Activated CD8-positive, alpha-beta T cell treated with anti-CD3 and anti-CD28 coated beads for 36 hours (primary cell): ENCODE data around the gene SYT3. TPM values are rescaled to one million over a fixed set of nuclear protein-coding genes. Genes with fewer than 3 reads are reported as not detected.

Experiments used
- ATAC-seq: fragments of 200-7000 bp; cut with Tn5 transposase; one replicate; pipeline ENCODE4 v1.10.0; 2021; ENCODE audit warnings: mild to moderate bottlenecking, moderate library complexity
- CTCF ChIA-PET: fragments of 350-600 bp; sonication (Branson Sonifier 250); formaldehyde crosslinking; loops from one replicate; lab custom pipeline; 2021; ENCODE audit warnings: antibody characterized with exemption; lab: Charles Lee
- POLR2A ChIA-PET: fragments of 350-600 bp; sonication (Branson Sonifier 250); formaldehyde crosslinking; loops from one replicate; lab custom pipeline; 2021; ENCODE audit warnings: antibody characterized with exemption; lab: Charles Lee
- DNase-seq: peaks from one replicate; pipeline ENCODE4 v3.0.0-alpha.2; 2020
- H3K27ac Mint-ChIP-seq: one replicate; pipeline ENCODE4 v1.8.0; 2021; ENCODE audit warnings: mild to moderate bottlenecking, mixed read lengths
- H3K27me3 Mint-ChIP-seq: one replicate; pipeline ENCODE4 v1.8.0; 2021; ENCODE audit warnings: mixed read lengths
- H3K36me3 Mint-ChIP-seq: one replicate; pipeline ENCODE4 v1.8.0; 2021; ENCODE audit warnings: low read depth, mixed read lengths
- H3K4me1 Mint-ChIP-seq: one replicate; pipeline ENCODE4 v1.8.0; 2021; ENCODE audit warnings: low read depth, mixed read lengths
- H3K4me3 Mint-ChIP-seq: one replicate; pipeline ENCODE4 v1.8.0; 2021; ENCODE audit warnings: mild to moderate bottlenecking, moderate library complexity, mixed read lengths
- H3K9me3 Mint-ChIP-seq: one replicate; pipeline ENCODE4 v1.8.0; 2021; ENCODE audit warnings: mixed read lengths
- CTCF ChIP-seq: fragments of 200-600 bp; IDR thresholded peaks from one replicate; pipeline ENCODE4 v1.8.0; 2022; ENCODE audit warnings: antibody characterized with exemption, mild to moderate bottlenecking
- intact Hi-C: fragments of 100-400 bp; cut with micrococcal nuclease; formaldehyde crosslinking; loops from one replicate; pipeline ENCODE4 v1.10.0; 2022
- total RNA-seq, 2 experiments: library from RNA; stranded (reverse); gene quantifications; one replicate each; pipeline ENCODE4 v1.2.3, GENCODE V29; 2021

SYT3 gene
- total RNA-seq, 2 experiments from 2014 or later = not detected

- intact Hi-C loops = no loop called here
- peaks cover 49% of the 10 kb centered on the region for H3K27me3 Mint-ChIP-seq
Measured at GRCh38 chr19:50661766-50662650, 22.3 kb upstream of the SYT3 start.

GRCh38 chr19:50661023-50661422 is 21.3 kb upstream of the SYT3 start:
- peaks cover 15% of the 10 kb centered on the region for H3K9me3 Mint-ChIP-seq

More at GRCh38 chr19:50661766-50662650, 22.3 kb upstream of the SYT3 start:
- TF ChIP-seq CTCF = no peak
- POLR2A ChIA-PET = no interaction called here
- CTCF ChIA-PET = no interaction called here
- H3K27ac Mint-ChIP-seq = no peak overlapping the region
- DNase-seq = no peak
- no peak overlapping the region for H3K4me3 Mint-ChIP-seq
- ATAC-seq = no peak
- peaks cover 15% of the 10 kb centered on the region for H3K4me1 Mint-ChIP-seq
- peaks cover 12% of the 10 kb centered on the region for H3K9me3 Mint-ChIP-seq
- H3K36me3 Mint-ChIP-seq = peaks cover 4% of the 10 kb centered on the region

GRCh38 chr19:50660088-50660366 is 20.3 kb upstream of the SYT3 start:
- Mint-ChIP-seq H3K27ac (no peak overlapping the region), H3K4me3 (no peak overlapping the region), H3K36me3 (peaks cover 4% of the 10 kb centered on the region), H3K27me3 (peaks cover 60% of the 10 kb centered on the region), H3K9me3 (peaks cover 16% of the 10 kb centered on the region), H3K4me1 (peaks cover 16% of the 10 kb centered on the region)
- intact Hi-C loops = no loop called here
- ATAC-seq (no peak), DNase-seq (no peak)
- ChIA-PET CTCF (interaction anchor here (1.2 kb wide), 1 partner anchor 10 kb away, joined by 5 read pairs; no protein-coding TSS in a partner anchor), POLR2A (no interaction called here)
- TF ChIP-seq CTCF = no peak

More at GRCh38 chr19:50661023-50661422, 21.3 kb upstream of the SYT3 start:
- H3K27me3 Mint-ChIP-seq = peaks cover 56% of the 10 kb centered on the region
- ATAC-seq = no peak
- no peak for TF ChIP-seq CTCF
- H3K4me1 Mint-ChIP-seq = peaks cover 16% of the 10 kb centered on the region
- H3K27ac Mint-ChIP-seq = no peak overlapping the region
- CTCF ChIA-PET = interaction anchor here (1.2 kb wide), 1 partner anchor 9 kb away, joined by 5 read pairs; no protein-coding TSS in a partner anchor
- H3K4me3 Mint-ChIP-seq = no peak overlapping the region
- POLR2A ChIA-PET = no interaction called here
- no peak for DNase-seq
- peaks cover 4% of the 10 kb centered on the region for H3K36me3 Mint-ChIP-seq
- intact Hi-C loops = no loop called here

- Mint-ChIP-seq H3K36me3 (peaks cover 4% of the 10 kb centered on the region), H3K9me3 (peaks cover 20% of the 10 kb centered on the region), H3K27ac (no peak overlapping the region), H3K27me3 (peaks cover 61% of the 10 kb centered on the region), H3K4me3 (no peak overlapping the region), H3K4me1 (peaks cover 16% of the 10 kb centered on the region)
- intact Hi-C loops = no loop called here
- ATAC-seq (no peak), DNase-seq (no peak)
- no peak for TF ChIP-seq CTCF
- POLR2A ChIA-PET = no interaction called here
- CTCF ChIA-PET = interaction anchor here (1.2 kb wide), 1 partner anchor 10 kb away, joined by 5 read pairs; no protein-coding TSS in a partner anchor
Measured at GRCh38 chr19:50659318-50660087, 19.8 kb upstream of the SYT3 start.
